Transverse colon (tissue), 4 donors: ENCODE measurements around the gene ACTR3C. TPM values are rescaled to one million over a fixed set of nuclear protein-coding genes. Genes with fewer than 3 reads are reported as not detected.

ENCODE experiments used
- DNase-seq: peaks from one replicate; pipeline ENCODE4 v3.0.0-alpha.2; 2019
- H3K27ac ChIP-seq, 4 donors: fragments of 200-600 bp; sonication (generic); 2 replicates each; pipeline ENCODE4 v1.5.1; 2016 to 2018; ENCODE audit warnings: inconsistent platforms in 4 of 4
- H3K27me3 ChIP-seq: fragments of 200-600 bp; sonication (generic); 2 replicates; pipeline ENCODE4 v1.5.1; 2017; ENCODE audit warnings: inconsistent platforms
- H3K36me3 ChIP-seq, 4 donors: fragments of 200-600 bp; sonication (generic); 2 replicates each; pipeline ENCODE4 v1.5.1; 2017 to 2019; ENCODE audit warnings: inconsistent platforms in 4 of 4
- H3K4me1 ChIP-seq, 4 donors: fragments of 200-600 bp; sonication (generic); 2 replicates each; pipeline ENCODE4 v1.5.1; 2017 to 2020; ENCODE audit warnings: inconsistent platforms in 4 of 4
- H3K4me3 ChIP-seq, 4 donors: fragments of 200-600 bp; sonication (generic); 1 replicate in 1 of 4; 2 replicates in 3 of 4; pipeline versions ENCODE4 v1.5.1 to v1.6.1; 2017 to 2019; ENCODE audit warnings: inconsistent platforms in 4 of 4
- H3K9me3 ChIP-seq, 2 donors: fragments of 200-600 bp; sonication (generic); 2 replicates each; pipeline ENCODE4 v1.5.1; 2017 to 2019; ENCODE audit warnings: inconsistent platforms in 2 of 2
- CTCF ChIP-seq, 5 experiments: fragments of 200-600 bp in 3 of 5; fragments of 450-650 bp in 2 of 5; sonication (generic) in 3 of 5; IDR thresholded peaks; 1 replicate in 2 of 5; 2 replicates in 3 of 5; pipeline ENCODE4 v1.5.1; 2016 to 2017; ENCODE audit warnings: antibody characterized with exemption in 5 of 5, inconsistent platforms in 3 of 5, mild to moderate bottlenecking in 2 of 5, moderate library complexity in 1 of 5
- EP300 ChIP-seq: sonication (generic); formaldehyde crosslinking; IDR thresholded peaks from one replicate; pipeline ENCODE4 v1.6.1; 2017; ENCODE audit warnings: antibody characterized with exemption, low read depth
- POLR2A ChIP-seq: fragments of 450-650 bp; IDR thresholded peaks from one replicate; pipeline ENCODE4 v1.6.1; 2016; ENCODE audit warnings: antibody characterized with exemption, mild to moderate bottlenecking, moderate library complexity
- POLR2AphosphoS5 ChIP-seq, 3 donors: sonication (generic); formaldehyde crosslinking; IDR thresholded peaks; one replicate each; pipeline ENCODE4 v1.6.1; 2016; ENCODE audit warnings: antibody characterized with exemption in 3 of 3
- WGBS, 2 donors: methylation state at CpG; one replicate each; pipeline ENCODE4 v1.1.5; 2018; ENCODE audit warnings: low coverage in 1 of 2; 5-methylcytosine and 5-hydroxymethylcytosine counted together
- in situ Hi-C, 4 donors: fragments of 200-750 bp; cut with MboI; loops; one replicate each; pipeline versions ENCODE4 v1.15.0 to v1.15.1; 2017; ENCODE audit warnings: low sequenced_read_pairs in 3 of 4, low pct_ligation_motif_present in 1 of 4, low pct_unique_long_range_greater_than_20kb in 1 of 4
- intact Hi-C: fragments of 100-400 bp; cut with DNase I; formaldehyde crosslinking; loops from one replicate; pipeline ENCODE4 v1.15.1; 2023; ENCODE audit warnings: low total_unique reads
- total RNA-seq, 4 donors: library from RNA; depleted of rRNA; stranded (reverse); fragments of >200 nt; gene quantifications; one replicate each; pipeline ENCODE4 v1.1.0, GENCODE V29; 2016

The ACTR3C gene
- total RNA-seq, 4 donors from 2014 or later = 19.9 to 71.1 (median 42.7) TPM

- WGBS, 2 donors = 73% methylated on average over 26 of the region's 48 CpGs; no CpG with 5 or more reads in 1 of the 2 donors
- in situ Hi-C loops = no loop called here
- Histone ChIP-seq H3K27me3 (no peaks in the 10 kb centered on the region), H3K36me3 (no peaks in the 10 kb centered on the region), H3K9me3 (no peaks in the 10 kb centered on the region), H3K27ac (peak overlapping the region; percentile 93 to 99 (median 97)), H3K4me3 (peak overlapping the region in 3 of 4 donors; percentile 16 to 90 (median 70)), H3K4me1 (peaks cover 24 to 85% (median 61%) of the 10 kb centered on the region in 4 donors)
- intact Hi-C loops = no loop called here
- no peak for TF ChIP-seq EP300
- TF ChIP-seq POLR2AphosphoS5 (IDR thresholded peaks at IDR 0.05) = no peak
- TF ChIP-seq CTCF (IDR thresholded peaks at IDR 0.05) = no peak
- TF ChIP-seq POLR2A = no peak
- no peak for DNase-seq
Measured at GRCh38 chr7:150371131-150371995, 48.0 kb upstream of the ACTR3C start.

- H3K27me3 ChIP-seq = no peaks in the 10 kb centered on the region
- in situ Hi-C loops = no loop called here
- no peaks in the 10 kb centered on the region for H3K36me3 ChIP-seq
- peaks cover 24 to 82% (median 55%) of the 10 kb centered on the region in 4 donors for H3K4me1 ChIP-seq
- peak overlapping the region; percentile 93 to 99 (median 97) for H3K27ac ChIP-seq
- TF ChIP-seq EP300 = no peak
- peak overlapping the region in 3 of 4 donors; percentile 70 to 90 (median 84) for H3K4me3 ChIP-seq
- 0 to 62% methylated on average over 1 to 3 of the region's 3 CpGs for WGBS, 2 donors
- no peak for DNase-seq
- intact Hi-C loops = no loop called here
- no peaks in the 10 kb centered on the region for H3K9me3 ChIP-seq
Measured at GRCh38 chr7:150370612-150371071, 47.3 kb upstream of the ACTR3C start.

- no peak for TF ChIP-seq CTCF (IDR thresholded peaks at IDR 0.05)
- TF ChIP-seq POLR2AphosphoS5 (IDR thresholded peaks at IDR 0.05) = no peak
- TF ChIP-seq EP300 = no peak
- no peak for TF ChIP-seq POLR2A
- DNase-seq = no peak
- intact Hi-C loops = no loop called here
- WGBS, 2 donors = 39% methylated on average over 22 of the region's 23 CpGs; no CpG with 5 or more reads in 1 of the 2 donors
- in situ Hi-C loops = no loop called here
- Histone ChIP-seq H3K4me1 (peaks cover 24 to 75% (median 53%) of the 10 kb centered on the region in 4 donors), H3K27ac (peak overlapping the region; percentile 93 to 99 (median 97)), H3K4me3 (peak overlapping the region; percentile 70 to 90 (median 86)), H3K9me3 (no peaks in the 10 kb centered on the region), H3K27me3 (no peaks in the 10 kb centered on the region), H3K36me3 (no peaks in the 10 kb centered on the region)
Measured at GRCh38 chr7:150369748-150370501, 46.6 kb upstream of the ACTR3C start.

- H3K9me3 ChIP-seq = no peaks in the 10 kb centered on the region
- in situ Hi-C loops (no loop called here), intact Hi-C loops (no loop called here)
- no peak for TF ChIP-seq CTCF (IDR thresholded peaks at IDR 0.05)
- no peak for TF ChIP-seq EP300
- TF ChIP-seq POLR2A = peak; percentile 35
- no peak for TF ChIP-seq POLR2AphosphoS5 (IDR thresholded peaks at IDR 0.05)
- H3K4me3 ChIP-seq = peak overlapping the region; percentile 70 to 90 (median 86)
- peak; percentile 67 for DNase-seq
- H3K27ac ChIP-seq = peak overlapping the region; percentile 93 to 99 (median 97)
- no peaks in the 10 kb centered on the region for H3K27me3 ChIP-seq
- WGBS, 2 donors = 1% methylated on average over 41 of the region's 58 CpGs; no CpG with 5 or more reads in 1 of the 2 donors
- H3K36me3 ChIP-seq = no peaks in the 10 kb centered on the region
- peaks cover 24 to 70% (median 49%) of the 10 kb centered on the region in 4 donors for H3K4me1 ChIP-seq
Measured at GRCh38 chr7:150368884-150369747, 45.8 kb upstream of the ACTR3C start.
